SK-N-SH (cell line): ENCODE measurements around the gene FMNL2.

ENCODE experiments used
- EP300 ChIP-seq, 2 experiments: IDR thresholded peaks; 2 replicates each; pipeline versions ENCODE4 v1.4.0 to v1.6.1; 2012; ENCODE audit warnings: borderline replicate concordance in 1 of 2, low read depth in 1 of 2, low read length in 1 of 2
- EZH2phosphoT487 ChIP-seq: fragments of 200-600 bp; sonication (generic); IDR thresholded peaks from 2 replicates; pipeline ENCODE4 v1.6.1; 2017; ENCODE audit warnings: low read depth, mixed run types, mild to moderate bottlenecking, antibody characterized with exemption, moderate library complexity, borderline replicate concordance
- FOSL2 ChIP-seq: IDR thresholded peaks from 2 replicates; pipeline ENCODE4 v1.4.0; 2012; ENCODE audit warnings: low read depth, mild to moderate bottlenecking, moderate library complexity, borderline replicate concordance
- FOXM1 ChIP-seq: IDR thresholded peaks from 2 replicates; pipeline ENCODE4 v1.4.0; 2012; ENCODE audit warnings: low read depth, mild to moderate bottlenecking
- GABPA ChIP-seq: IDR thresholded peaks from 2 replicates; pipeline ENCODE4 v1.4.0; 2012; ENCODE audit warnings: low read depth, mild to moderate bottlenecking
- JUND ChIP-seq: IDR thresholded peaks from 2 replicates; pipeline ENCODE4 v1.4.0; 2012
- POLR2AphosphoS5 ChIP-seq: IDR thresholded peaks from 2 replicates; pipeline ENCODE4 v1.6.1; 2012; ENCODE audit warnings: low read depth, low read length
- RCOR1 ChIP-seq: fragments of 150-350 bp; IDR thresholded peaks from 2 replicates; pipeline ENCODE4 v1.6.1; 2017; ENCODE audit warnings: antibody characterized with exemption, low read length
- TAF1 ChIP-seq: IDR thresholded peaks from 2 replicates; pipeline ENCODE4 v1.6.1; 2012; ENCODE audit warnings: low read depth, mild to moderate bottlenecking, low read length, moderate library complexity, borderline replicate concordance
- TCF12 ChIP-seq: IDR thresholded peaks from 2 replicates; pipeline ENCODE4 v1.4.0; 2012
- TEAD4 ChIP-seq: IDR thresholded peaks from 2 replicates; pipeline ENCODE4 v1.4.0; 2012; ENCODE audit warnings: mild to moderate bottlenecking, borderline replicate concordance; ENCODE audit not compliant: insufficient read depth
- TF ChIP-seq, protein P1 (sequence below): fragments of 200-600 bp; sonication (generic); IDR thresholded peaks from 2 replicates; pipeline ENCODE4 v1.6.1; 2017; ENCODE audit warnings: antibody characterized with exemption, mild to moderate bottlenecking, moderate library complexity
- TF ChIP-seq, protein P2 (sequence below): fragments of 150-350 bp; IDR thresholded peaks from 2 replicates; pipeline ENCODE4 v1.6.1; 2016; ENCODE audit warnings: mild to moderate bottlenecking, low read depth, low read length
- TF ChIP-seq, protein P3 (sequence below): IDR thresholded peaks from 2 replicates; pipeline ENCODE4 v1.4.0; 2012; ENCODE audit warnings: low read depth, borderline replicate concordance

DNA sequence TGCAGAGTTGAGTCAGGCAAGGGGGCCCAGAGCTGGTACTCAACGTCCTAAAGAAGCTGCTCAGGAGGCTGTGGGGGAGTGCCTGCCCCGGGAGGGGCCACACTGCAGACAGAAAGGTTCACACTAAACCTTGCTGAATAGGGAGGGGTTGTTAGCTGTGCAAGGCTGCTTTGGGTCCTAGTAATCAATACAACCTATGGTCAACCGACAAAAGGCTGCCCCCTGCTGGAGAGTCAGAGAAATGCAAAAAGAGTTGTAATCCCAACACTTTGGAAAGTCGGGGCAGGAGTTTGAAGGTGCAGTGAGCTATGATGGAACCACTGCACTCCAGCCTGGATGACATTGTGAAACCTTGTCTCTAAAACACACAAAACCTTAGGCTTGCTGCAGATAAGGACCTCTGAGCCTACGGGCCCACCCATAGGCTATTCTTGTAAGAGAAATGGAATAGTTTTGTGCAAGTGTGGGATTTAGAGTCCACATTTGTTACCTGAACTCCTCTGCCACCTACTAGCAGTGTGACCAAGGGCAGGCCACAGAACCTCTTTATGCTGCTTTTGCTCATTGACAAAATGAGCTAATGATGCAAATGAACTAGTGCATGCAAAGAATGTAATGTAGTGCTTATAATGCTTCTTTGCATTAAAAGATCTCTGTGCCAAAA is 300.8 kb downstream of the FMNL2 start:
- TF ChIP-seq, protein P1, sequence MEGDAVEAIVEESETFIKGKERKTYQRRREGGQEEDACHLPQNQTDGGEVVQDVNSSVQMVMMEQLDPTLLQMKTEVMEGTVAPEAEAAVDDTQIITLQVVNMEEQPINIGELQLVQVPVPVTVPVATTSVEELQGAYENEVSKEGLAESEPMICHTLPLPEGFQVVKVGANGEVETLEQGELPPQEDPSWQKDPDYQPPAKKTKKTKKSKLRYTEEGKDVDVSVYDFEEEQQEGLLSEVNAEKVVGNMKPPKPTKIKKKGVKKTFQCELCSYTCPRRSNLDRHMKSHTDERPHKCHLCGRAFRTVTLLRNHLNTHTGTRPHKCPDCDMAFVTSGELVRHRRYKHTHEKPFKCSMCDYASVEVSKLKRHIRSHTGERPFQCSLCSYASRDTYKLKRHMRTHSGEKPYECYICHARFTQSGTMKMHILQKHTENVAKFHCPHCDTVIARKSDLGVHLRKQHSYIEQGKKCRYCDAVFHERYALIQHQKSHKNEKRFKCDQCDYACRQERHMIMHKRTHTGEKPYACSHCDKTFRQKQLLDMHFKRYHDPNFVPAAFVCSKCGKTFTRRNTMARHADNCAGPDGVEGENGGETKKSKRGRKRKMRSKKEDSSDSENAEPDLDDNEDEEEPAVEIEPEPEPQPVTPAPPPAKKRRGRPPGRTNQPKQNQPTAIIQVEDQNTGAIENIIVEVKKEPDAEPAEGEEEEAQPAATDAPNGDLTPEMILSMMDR = peak; percentile 86
- TF ChIP-seq FOSL2 (no peak), EP300 (IDR thresholded peaks at IDR 0.05; ENCODE audit: borderline replicate concordance in 1 of 2, low read depth in 1 of 2, low read length in 1 of 2) (no peak), EZH2phosphoT487 (no peak), TAF1 (no peak), JUND (no peak), TCF12 (no peak), POLR2AphosphoS5 (no peak), RCOR1 (no peak), TEAD4 (no peak), GABPA (no peak), FOXM1 (no peak)
- TF ChIP-seq, protein P2, sequence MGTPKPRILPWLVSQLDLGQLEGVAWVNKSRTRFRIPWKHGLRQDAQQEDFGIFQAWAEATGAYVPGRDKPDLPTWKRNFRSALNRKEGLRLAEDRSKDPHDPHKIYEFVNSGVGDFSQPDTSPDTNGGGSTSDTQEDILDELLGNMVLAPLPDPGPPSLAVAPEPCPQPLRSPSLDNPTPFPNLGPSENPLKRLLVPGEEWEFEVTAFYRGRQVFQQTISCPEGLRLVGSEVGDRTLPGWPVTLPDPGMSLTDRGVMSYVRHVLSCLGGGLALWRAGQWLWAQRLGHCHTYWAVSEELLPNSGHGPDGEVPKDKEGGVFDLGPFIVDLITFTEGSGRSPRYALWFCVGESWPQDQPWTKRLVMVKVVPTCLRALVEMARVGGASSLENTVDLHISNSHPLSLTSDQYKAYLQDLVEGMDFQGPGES = no peak
- TF ChIP-seq, protein P3, sequence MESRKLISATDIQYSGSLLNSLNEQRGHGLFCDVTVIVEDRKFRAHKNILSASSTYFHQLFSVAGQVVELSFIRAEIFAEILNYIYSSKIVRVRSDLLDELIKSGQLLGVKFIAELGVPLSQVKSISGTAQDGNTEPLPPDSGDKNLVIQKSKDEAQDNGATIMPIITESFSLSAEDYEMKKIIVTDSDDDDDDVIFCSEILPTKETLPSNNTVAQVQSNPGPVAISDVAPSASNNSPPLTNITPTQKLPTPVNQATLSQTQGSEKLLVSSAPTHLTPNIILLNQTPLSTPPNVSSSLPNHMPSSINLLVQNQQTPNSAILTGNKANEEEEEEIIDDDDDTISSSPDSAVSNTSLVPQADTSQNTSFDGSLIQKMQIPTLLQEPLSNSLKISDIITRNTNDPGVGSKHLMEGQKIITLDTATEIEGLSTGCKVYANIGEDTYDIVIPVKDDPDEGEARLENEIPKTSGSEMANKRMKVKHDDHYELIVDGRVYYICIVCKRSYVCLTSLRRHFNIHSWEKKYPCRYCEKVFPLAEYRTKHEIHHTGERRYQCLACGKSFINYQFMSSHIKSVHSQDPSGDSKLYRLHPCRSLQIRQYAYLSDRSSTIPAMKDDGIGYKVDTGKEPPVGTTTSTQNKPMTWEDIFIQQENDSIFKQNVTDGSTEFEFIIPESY = no peak
